ENCODE results near the gene TPP2.

DNA sequence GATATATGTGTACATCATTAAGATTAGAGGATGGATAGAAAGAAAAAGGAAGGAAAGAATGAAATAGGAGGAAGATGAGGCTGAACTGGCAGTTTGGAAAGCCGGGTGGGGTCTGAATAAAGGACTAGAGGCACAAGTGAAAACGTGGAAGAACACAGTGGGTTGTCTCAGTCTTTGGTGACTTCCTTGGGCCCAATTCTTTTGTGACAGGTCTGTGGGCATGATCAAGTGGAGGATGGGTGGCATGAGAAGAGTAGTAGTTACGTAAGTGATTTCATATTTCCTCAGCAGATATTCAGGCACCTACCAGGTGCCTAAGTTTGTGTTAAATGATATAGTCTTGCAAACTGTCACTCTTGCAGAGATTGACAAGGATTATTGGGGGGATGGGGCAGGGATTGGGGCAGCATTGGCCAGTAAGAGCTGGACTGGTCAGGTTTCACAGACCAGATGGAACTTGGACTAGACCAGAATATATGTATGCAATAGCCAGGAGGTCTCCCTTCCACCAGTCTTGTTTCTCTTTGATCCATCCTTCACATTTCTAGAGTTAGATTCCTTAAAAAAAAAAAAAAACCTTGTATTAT, 2.7 kb downstream of the TPP2 start:
- TF ChIP-seq POLR2A (IDR thresholded peaks at IDR 0.05; ENCODE audit: low read length) (no peak), GATA1 (IDR thresholded peaks at IDR 0.05; ENCODE audit: low read depth, low read length) (no peak)

Measured in erythroblast (primary cell).